Ishikawa (cell line): ENCODE data around the gene KATNB1.

ENCODE experiments used
- EP300 ChIP-seq: IDR thresholded peaks from 2 replicates; pipeline ENCODE4 v1.6.1; 2012; ENCODE audit warnings: borderline replicate concordance
- FOXM1 ChIP-seq: IDR thresholded peaks from 2 replicates; pipeline ENCODE4 v1.6.1; 2012; ENCODE audit warnings: low read depth, borderline replicate concordance
- RAD21 ChIP-seq: IDR thresholded peaks from 2 replicates; pipeline ENCODE4 v1.6.1; 2012; ENCODE audit warnings: low read depth
- TF ChIP-seq, protein P1 (sequence below): IDR thresholded peaks from 2 replicates; pipeline ENCODE4 v1.6.1; 2012
- TF ChIP-seq, protein P2 (sequence below): IDR thresholded peaks from 2 replicates; pipeline ENCODE4 v1.6.1; 2012; ENCODE audit warnings: low read depth, mild to moderate bottlenecking

DNA sequence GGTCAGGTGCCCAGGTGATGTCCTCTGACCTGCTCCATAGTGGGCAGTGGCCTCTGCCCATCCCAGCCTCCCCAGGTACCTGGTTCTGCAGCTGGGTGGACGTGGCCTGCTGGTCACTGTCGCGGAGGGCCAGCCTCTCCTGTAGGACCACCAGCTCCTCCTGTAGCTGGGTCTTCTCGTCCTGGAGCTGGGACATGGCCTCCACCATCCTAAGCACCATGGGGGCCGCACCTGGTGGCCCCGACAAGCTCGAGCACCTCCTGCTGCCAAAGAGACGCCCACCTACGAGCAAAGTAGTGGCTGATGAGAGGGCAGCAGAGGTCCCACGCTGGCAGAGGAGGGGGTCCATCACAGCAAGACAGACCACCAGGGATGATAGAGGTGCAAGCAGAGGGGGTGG is 49.8 kb downstream of the KATNB1 start:
- TF ChIP-seq EP300 (no peak), FOXM1 (no peak), RAD21 (no peak)
- TF ChIP-seq, protein P1, sequence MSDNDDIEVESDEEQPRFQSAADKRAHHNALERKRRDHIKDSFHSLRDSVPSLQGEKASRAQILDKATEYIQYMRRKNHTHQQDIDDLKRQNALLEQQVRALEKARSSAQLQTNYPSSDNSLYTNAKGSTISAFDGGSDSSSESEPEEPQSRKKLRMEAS, result no peak
- TF ChIP-seq, protein P2, sequence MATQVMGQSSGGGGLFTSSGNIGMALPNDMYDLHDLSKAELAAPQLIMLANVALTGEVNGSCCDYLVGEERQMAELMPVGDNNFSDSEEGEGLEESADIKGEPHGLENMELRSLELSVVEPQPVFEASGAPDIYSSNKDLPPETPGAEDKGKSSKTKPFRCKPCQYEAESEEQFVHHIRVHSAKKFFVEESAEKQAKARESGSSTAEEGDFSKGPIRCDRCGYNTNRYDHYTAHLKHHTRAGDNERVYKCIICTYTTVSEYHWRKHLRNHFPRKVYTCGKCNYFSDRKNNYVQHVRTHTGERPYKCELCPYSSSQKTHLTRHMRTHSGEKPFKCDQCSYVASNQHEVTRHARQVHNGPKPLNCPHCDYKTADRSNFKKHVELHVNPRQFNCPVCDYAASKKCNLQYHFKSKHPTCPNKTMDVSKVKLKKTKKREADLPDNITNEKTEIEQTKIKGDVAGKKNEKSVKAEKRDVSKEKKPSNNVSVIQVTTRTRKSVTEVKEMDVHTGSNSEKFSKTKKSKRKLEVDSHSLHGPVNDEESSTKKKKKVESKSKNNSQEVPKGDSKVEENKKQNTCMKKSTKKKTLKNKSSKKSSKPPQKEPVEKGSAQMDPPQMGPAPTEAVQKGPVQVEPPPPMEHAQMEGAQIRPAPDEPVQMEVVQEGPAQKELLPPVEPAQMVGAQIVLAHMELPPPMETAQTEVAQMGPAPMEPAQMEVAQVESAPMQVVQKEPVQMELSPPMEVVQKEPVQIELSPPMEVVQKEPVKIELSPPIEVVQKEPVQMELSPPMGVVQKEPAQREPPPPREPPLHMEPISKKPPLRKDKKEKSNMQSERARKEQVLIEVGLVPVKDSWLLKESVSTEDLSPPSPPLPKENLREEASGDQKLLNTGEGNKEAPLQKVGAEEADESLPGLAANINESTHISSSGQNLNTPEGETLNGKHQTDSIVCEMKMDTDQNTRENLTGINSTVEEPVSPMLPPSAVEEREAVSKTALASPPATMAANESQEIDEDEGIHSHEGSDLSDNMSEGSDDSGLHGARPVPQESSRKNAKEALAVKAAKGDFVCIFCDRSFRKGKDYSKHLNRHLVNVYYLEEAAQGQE, result no peak
